Prostate gland (tissue), 2 donors: ENCODE measurements around the gene SLC22A1.

ENCODE experiments used
- CTCF ChIP-seq, 4 experiments: fragments of 200-600 bp in 2 of 4; fragments of 450-650 bp in 2 of 4; sonication (generic) in 2 of 4; IDR thresholded peaks; 1 replicate in 3 of 4; 2 replicates in 1 of 4; pipeline ENCODE4 v1.5.1; 2016 to 2019; ENCODE audit warnings: antibody characterized with exemption in 4 of 4, mild to moderate bottlenecking in 2 of 4, moderate library complexity in 2 of 4
- POLR2A ChIP-seq: fragments of 450-650 bp; IDR thresholded peaks from one replicate; pipeline ENCODE4 v1.6.1; 2016; ENCODE audit warnings: antibody characterized with exemption, mild to moderate bottlenecking

GRCh38 chr6:160078883-160079685 lies 42.5 kb upstream of the SLC22A1 start:
- TF ChIP-seq CTCF (IDR thresholded peaks at IDR 0.05) (no peak), POLR2A (no peak)
